Stimulated activated CD4-positive, alpha-beta T cell treated with anti-CD3 and anti-CD28 coated beads, Interleukin-1b, Interleukin-23, amount 100 ng/mL, for 48 hours (primary cell): ENCODE measurements around the gene GDPD5.

Experiments
- DNase-seq: peaks from one replicate; pipeline ENCODE4 v3.0.0-alpha.2; 2020

The GDPD5 gene

GRCh38 chr11:75510004-75510722 lies 15.6 kb downstream of the GDPD5 start:
- no peak for DNase-seq

GRCh38 chr11:75509020-75509720 lies 16.6 kb downstream of the GDPD5 start:
- no peak for DNase-seq

GRCh38 chr11:75508051-75508561 lies 17.6 kb downstream of the GDPD5 start:
- peak; percentile 8 for DNase-seq

- DNase-seq, result no peak
Measured at GRCh38 chr11:75507571-75507970, 18.2 kb downstream of the GDPD5 start.

- DNase-seq, result no peak
Measured at GRCh38 chr11:75506827-75507226, 18.9 kb downstream of the GDPD5 start.

DNA sequence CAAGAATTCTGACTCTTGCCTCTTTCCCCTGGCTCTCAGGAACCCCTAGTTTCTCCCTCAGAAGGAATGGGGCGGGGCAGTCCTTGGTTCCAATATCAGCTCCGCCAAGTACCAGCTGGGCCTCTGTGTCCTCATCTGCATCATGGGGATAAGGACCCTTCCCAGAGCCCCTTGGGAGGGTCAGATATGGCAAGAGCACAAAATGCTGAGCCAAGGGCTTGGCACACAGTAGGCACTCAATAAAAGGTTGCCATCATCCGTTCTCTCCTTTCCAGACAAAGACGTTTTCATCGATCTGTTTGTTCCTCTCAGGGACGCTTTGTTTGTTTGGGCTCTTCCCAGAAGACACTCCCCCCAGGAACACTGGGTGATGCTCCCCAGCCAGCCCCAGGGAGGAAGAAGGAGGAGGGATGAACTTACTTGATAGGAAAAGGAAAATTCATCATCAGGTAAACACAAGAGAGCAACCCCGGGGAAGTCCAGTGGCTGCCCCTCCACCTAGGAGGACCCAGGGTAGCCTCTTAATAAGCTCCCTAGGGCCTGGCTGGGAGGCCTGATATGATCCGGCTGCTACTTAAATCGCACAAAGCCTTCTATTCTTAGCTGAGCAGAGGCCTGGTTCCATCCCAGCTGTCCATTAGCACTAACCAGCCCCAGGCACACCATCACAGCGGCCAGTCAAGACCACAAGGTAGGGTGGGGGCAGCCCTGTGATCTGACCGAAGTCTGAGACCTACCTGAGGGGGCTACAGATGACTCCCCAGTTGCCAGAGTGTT lies 19.6 kb downstream of the GDPD5 start:
- DNase-seq, result no peak

DNA sequence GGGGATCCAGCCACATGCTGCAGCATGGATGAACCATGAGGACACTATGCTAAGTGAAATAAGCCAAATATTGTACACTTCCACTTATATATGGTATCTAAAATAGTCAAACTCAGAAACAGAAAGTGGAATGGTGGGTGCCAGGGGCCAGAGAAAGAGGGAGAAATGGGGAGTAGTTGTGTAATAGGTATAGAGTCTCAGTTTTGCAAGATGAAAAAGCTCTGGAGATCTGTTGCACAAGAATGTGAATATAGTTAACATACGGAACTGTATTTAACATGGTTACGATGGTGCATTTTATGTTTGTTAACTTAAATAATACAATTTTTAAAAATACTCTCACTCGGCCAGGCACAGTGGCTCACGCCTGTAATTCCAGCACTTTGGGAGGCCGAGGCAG lies 21.2 kb downstream of the GDPD5 start:
- no peak for DNase-seq

DNA sequence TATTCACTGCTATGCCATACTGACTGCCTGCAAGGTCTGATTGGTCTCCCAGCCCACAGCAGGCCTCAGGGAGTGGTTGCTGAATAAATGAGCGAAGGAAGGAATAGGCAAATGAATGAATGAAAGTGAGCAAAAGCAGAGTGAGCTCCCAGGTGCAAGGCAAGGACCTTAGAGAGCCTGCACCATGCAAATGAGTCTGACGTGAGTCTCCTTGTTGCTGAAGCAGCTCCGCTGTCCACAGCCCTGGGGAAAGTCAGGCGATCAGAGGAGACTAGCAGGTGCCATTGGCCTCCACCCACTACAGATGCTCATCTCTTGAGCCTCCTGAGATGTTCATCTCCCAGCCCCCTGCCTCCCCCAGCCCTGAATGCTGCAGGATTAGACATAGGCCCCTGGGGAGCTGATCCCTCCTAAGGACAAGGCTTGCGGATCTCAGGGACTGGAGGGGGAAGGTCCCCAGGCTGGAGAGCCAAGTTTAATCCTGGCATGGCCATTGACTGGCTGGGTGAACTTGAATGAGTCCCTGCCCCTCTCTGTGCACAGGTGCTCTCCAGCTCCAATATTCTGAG lies 22.1 kb downstream of the GDPD5 start:
- DNase-seq, result no peak

DNA sequence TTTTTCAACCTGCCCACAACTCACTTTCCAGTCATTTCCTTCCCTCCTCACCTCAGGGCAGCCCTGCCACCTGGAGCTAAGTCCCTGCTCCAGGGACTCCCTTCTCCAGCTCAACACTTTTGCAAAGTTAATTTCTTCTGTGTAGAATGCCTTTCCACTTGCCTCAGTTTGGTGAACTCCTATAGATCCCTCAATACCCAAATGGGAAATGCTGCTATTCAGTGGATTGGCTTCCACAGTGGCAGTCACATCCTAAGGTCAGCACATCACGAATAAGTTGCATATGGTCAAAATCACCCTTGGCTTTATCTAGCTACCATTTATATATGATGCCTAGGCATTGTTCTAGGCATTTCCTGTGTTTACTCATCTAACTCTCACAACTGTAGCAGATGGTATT lies 23.6 kb downstream of the GDPD5 start:
- DNase-seq, result no peak

GRCh38 chr11:75500742-75501141 lies 25.0 kb downstream of the GDPD5 start:
- DNase-seq, result no peak

GRCh38 chr11:75499423-75500190 lies 26.1 kb downstream of the GDPD5 start:
- no peak for DNase-seq

GRCh38 chr11:75498556-75499255 lies 27.0 kb downstream of the GDPD5 start:
- DNase-seq, result no peak

- peak; percentile 6 for DNase-seq
Measured at GRCh38 chr11:75497788-75498409, 27.8 kb downstream of the GDPD5 start.

DNA sequence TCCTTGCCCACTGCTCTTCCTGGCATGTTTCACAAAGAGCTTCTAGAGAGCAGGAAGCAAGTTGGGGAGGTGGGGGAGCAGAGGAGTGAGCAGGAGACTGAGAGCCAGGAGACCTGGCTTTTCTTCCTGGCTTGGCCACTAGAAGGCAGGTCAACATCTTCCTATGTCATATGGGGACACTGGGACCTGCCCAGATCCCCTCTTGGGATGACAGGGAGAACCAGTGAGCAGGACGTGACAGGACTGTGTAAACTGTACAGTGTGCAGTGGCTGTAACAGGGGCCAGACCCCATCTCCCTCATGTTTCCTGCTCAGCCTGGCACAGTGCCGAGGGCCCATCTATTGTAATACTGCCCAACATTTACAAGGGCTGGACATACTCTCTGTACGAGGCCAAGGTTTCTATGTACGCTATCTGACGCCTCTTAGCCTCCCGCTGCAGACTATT lies 29.4 kb downstream of the GDPD5 start:
- DNase-seq, result no peak

- DNase-seq, result no peak
Measured at GRCh38 chr11:75495749-75496304, 29.9 kb downstream of the GDPD5 start.

- no peak for DNase-seq
Measured at GRCh38 chr11:75493626-75494025, 32.1 kb downstream of the GDPD5 start.

GRCh38 chr11:75492181-75492820 lies 33.4 kb downstream of the GDPD5 start:
- peak; percentile 65 for DNase-seq

DNA sequence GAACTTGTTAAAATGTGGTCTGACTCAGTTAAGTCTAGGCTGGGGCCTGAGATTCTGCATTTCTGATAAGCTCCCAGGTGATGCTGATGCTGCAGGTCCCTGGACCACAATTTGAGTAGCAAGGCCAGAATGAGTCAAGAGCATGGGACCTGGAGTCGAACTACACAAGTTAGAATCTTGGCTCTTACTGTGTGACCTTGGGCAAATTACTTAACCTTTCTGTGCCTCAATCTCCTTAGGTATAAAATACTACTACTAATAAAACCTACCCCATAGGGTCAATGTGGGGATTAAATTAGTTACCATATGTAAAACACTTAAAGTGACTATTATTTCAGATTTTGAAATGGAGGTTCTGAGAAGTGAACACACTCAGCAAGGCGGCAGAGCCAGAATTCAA lies 34.3 kb downstream of the GDPD5 start:
- no peak for DNase-seq

DNA sequence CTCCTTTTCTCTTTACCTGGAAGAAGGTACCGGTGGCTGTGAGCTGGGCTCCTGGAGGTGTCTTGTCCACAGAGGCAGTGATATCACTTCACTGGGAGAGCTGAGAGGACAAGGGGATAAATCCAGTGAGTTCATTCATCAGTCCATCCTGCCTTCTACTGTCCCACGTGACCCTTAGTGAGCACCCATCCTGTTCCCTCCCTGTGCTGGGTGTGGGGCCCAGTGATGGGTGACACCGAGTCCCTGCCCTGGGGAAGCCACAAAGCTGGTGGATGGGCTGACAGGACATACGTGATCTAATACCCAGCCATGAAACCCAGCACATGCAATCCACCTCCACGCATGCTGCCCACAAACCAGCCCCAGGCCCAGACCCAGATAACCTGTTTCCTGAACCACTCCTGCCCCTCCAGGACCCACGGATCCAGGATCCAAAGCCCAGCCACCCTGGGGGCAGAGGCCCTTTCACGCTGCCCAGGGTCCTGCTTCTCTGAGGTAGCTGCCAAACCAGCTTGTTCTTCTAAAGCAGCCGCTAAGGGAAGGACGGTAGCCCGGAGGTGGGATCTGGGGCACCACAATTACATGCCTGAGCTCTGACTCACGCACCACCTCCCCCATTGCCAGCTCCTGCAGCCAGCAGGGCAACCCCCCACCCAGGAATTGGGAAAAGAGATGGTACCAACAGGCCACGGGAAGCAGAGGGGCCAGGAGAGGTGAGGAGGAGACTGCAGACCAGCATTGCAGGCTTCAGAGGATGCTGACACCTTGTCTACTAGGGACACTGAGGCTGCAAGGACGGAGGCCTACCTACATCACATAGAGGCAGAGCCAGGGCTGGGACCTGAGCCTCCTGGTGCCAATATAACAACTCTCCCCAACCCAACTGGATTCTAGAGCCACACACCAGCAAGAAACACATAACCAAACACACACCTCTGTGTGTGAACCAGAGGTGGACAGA lies 35.2 kb downstream of the GDPD5 start:
- no peak for DNase-seq
